Measurements from ENCODE around the gene PLCB4.

The PLCB4 gene

DNA sequence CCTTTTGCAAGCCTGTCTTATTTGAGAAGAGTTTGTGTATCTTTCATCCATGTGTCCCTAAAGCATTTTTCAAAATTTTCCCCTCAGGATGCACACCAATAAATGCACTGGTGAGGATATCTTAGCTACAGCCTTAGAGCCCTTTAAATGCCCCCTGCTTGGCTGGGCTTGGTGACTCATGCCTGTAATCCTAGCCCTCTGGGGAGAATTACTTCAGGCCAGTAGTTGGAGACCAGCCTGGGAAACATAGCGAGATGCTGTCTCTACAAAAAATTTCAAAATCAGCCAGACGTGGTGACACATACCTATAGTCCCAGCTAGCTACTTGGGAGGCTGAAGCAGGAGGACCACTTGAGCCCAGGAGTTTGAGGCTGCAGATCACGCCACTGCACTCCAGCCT, 33.8 kb upstream of the PLCB4 start:
- Histone ChIP-seq H3K9me3 (ENCODE audit: insufficient read depth, low read depth, low read length) (no peaks in the 10 kb centered on the region), H3K4me3 (ENCODE audit: low read length, poor library complexity, severe bottlenecking) (no peak overlapping the region), H3K9ac (ENCODE audit: low read depth, low read length, poor library complexity, severe bottlenecking) (no peak overlapping the region), H3K27me3 (ENCODE audit: insufficient read depth, low read length, poor library complexity, severe bottlenecking) (no peaks in the 10 kb centered on the region), H3K36me3 (ENCODE audit: insufficient read depth, low read length) (no peaks in the 10 kb centered on the region), H4K20me1 (ENCODE audit: insufficient read depth, low read length, poor library complexity, severe bottlenecking) (no peaks in the 10 kb centered on the region), H3K4me1 (ENCODE audit: insufficient read depth, low read length, poor library complexity, severe bottlenecking) (no peaks in the 10 kb centered on the region), H3F3A (ENCODE audit: low read depth) (no peaks in the 10 kb centered on the region), H2AFZ (ENCODE audit: low read length) (no peak overlapping the region), H3K79me2 (ENCODE audit: insufficient read depth, low read length) (no peaks in the 10 kb centered on the region), H3K9me2 (replicated peaks; ENCODE audit: low read depth, low read length) (no peaks in the 10 kb centered on the region), H3K4me2 (ENCODE audit: low read depth, low read length, poor library complexity, severe bottlenecking) (no peak overlapping the region)
- TF ChIP-seq EZH2phosphoT487 (IDR thresholded peaks at IDR 0.05; ENCODE audit: borderline replicate concordance) = no peak
- TF ChIP-seq, protein P1, sequence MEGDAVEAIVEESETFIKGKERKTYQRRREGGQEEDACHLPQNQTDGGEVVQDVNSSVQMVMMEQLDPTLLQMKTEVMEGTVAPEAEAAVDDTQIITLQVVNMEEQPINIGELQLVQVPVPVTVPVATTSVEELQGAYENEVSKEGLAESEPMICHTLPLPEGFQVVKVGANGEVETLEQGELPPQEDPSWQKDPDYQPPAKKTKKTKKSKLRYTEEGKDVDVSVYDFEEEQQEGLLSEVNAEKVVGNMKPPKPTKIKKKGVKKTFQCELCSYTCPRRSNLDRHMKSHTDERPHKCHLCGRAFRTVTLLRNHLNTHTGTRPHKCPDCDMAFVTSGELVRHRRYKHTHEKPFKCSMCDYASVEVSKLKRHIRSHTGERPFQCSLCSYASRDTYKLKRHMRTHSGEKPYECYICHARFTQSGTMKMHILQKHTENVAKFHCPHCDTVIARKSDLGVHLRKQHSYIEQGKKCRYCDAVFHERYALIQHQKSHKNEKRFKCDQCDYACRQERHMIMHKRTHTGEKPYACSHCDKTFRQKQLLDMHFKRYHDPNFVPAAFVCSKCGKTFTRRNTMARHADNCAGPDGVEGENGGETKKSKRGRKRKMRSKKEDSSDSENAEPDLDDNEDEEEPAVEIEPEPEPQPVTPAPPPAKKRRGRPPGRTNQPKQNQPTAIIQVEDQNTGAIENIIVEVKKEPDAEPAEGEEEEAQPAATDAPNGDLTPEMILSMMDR (conservative IDR thresholded peaks at IDR 0.05; ENCODE audit: low read length) = no peak

DNA sequence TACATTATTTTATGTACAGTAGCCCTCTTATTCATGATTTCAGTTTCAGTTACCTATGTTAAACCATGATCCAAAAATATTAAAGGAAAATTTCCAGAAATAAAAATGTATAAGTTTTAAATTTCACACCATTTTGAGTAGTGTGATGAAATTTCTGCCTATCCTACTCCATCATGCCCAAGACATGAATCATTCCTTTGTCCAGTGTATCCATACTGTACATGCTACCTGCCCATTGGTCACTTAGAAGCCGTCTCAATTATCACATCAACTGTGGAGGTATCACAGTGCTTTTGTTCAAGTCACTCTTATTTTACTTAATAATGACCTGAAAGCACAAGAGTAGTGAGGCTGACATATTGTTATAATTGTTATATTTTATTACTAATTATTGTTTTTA, 32.3 kb upstream of the PLCB4 start:
- H3K79me2 ChIP-seq (ENCODE audit: insufficient read depth, low read length) = no peaks in the 10 kb centered on the region
- no peak overlapping the region for H3K4me2 ChIP-seq (ENCODE audit: low read depth, low read length, poor library complexity, severe bottlenecking)
- H3K36me3 ChIP-seq (ENCODE audit: insufficient read depth, low read length) = no peaks in the 10 kb centered on the region
- no peaks in the 10 kb centered on the region for H3F3A ChIP-seq (ENCODE audit: low read depth)
- TF ChIP-seq, protein P1 (conservative IDR thresholded peaks at IDR 0.05; ENCODE audit: low read length) = no peak
- no peak for TF ChIP-seq EZH2phosphoT487 (IDR thresholded peaks at IDR 0.05; ENCODE audit: borderline replicate concordance)
- no peaks in the 10 kb centered on the region for H4K20me1 ChIP-seq (ENCODE audit: insufficient read depth, low read length, poor library complexity, severe bottlenecking)
- no peaks in the 10 kb centered on the region for H3K9me3 ChIP-seq (ENCODE audit: insufficient read depth, low read depth, low read length)
- no peak overlapping the region for H2AFZ ChIP-seq (ENCODE audit: low read length)
- no peak overlapping the region for H3K4me3 ChIP-seq (ENCODE audit: low read length, poor library complexity, severe bottlenecking)
- H3K4me1 ChIP-seq (ENCODE audit: insufficient read depth, low read length, poor library complexity, severe bottlenecking) = no peaks in the 10 kb centered on the region
- H3K9ac ChIP-seq (ENCODE audit: low read depth, low read length, poor library complexity, severe bottlenecking) = no peak overlapping the region
- H3K27me3 ChIP-seq (ENCODE audit: insufficient read depth, low read length, poor library complexity, severe bottlenecking) = no peaks in the 10 kb centered on the region
- H3K9me2 ChIP-seq (replicated peaks; ENCODE audit: low read depth, low read length) = no peaks in the 10 kb centered on the region

DNA sequence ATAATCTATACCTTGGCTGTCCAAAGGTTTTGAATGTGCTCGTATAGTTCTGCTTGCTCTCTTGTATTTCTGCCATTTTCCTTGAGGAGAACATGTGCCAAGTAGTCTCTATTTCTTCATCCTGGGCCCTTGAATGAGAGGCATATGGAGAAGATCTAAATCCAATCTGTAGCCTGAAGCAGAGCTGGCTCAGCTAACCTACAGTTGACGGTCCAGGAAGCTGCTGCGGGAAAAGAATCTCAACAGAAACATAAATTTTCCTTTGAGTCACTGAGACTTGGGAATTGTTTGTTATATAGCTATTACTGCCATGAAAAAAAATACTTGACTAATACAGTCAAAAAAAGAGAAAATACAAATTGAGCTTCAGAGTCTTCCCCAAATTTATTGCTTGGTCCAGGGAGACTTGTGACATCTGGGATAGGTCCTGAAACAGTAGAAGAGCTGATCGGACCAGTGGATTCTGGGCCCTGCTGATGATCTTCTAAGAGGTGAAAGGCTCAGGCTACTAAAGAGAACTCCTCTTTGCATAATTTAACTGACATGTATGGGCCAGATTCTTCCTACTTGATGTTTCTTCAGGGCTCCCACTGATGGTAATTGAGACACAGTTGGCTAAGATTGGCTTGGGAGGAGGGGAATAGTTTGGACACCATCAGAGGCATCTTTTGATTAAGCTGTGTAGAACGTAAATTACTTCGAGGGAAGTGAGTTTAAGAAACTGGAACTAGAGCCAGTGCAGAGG, 29.9 kb upstream of the PLCB4 start:
- Histone ChIP-seq H3K79me2 (ENCODE audit: insufficient read depth, low read length) (no peaks in the 10 kb centered on the region), H4K20me1 (ENCODE audit: insufficient read depth, low read length, poor library complexity, severe bottlenecking) (no peaks in the 10 kb centered on the region), H3K4me2 (ENCODE audit: low read depth, low read length, poor library complexity, severe bottlenecking) (no peak overlapping the region), H3F3A (ENCODE audit: low read depth) (no peaks in the 10 kb centered on the region), H3K9ac (ENCODE audit: low read depth, low read length, poor library complexity, severe bottlenecking) (no peak overlapping the region), H3K36me3 (ENCODE audit: insufficient read depth, low read length) (no peaks in the 10 kb centered on the region), H2AFZ (ENCODE audit: low read length) (no peak overlapping the region), H3K27me3 (ENCODE audit: insufficient read depth, low read length, poor library complexity, severe bottlenecking) (no peaks in the 10 kb centered on the region), H3K9me3 (ENCODE audit: insufficient read depth, low read depth, low read length) (no peaks in the 10 kb centered on the region), H3K4me3 (ENCODE audit: low read length, poor library complexity, severe bottlenecking) (no peak overlapping the region), H3K4me1 (ENCODE audit: insufficient read depth, low read length, poor library complexity, severe bottlenecking) (no peaks in the 10 kb centered on the region), H3K9me2 (replicated peaks; ENCODE audit: low read depth, low read length) (no peaks in the 10 kb centered on the region)
- TF ChIP-seq EZH2phosphoT487 (IDR thresholded peaks at IDR 0.05; ENCODE audit: borderline replicate concordance) = no peak
- TF ChIP-seq, protein P1 (conservative IDR thresholded peaks at IDR 0.05; ENCODE audit: low read length) = no peak
